IMR-90 (cell line): ENCODE results near the gene NRCAM. TPM values are rescaled to one million over a fixed set of nuclear protein-coding genes. Genes with fewer than 3 reads are reported as not detected.

Experiments
- ATAC-seq: fragments of 200-7000 bp; cut with Tn5 transposase; 2 replicates; pipeline ENCODE4 v1.9.1; 2020; ENCODE audit warnings: low read depth, mild to moderate bottlenecking, moderate library complexity
- BruUV-seq: library from RNA; stranded (reverse); fragments of 400-500 nt; replicated peaks from 2 replicates; lab custom pipeline; 2021; lab: Mats Ljungman, UMichigan
- CTCF ChIA-PET: fragments of 300-600 bp; formaldehyde crosslinking; extraction: SDS; loops from one replicate; lab custom pipeline; 2021; ENCODE audit warnings: antibody characterized with exemption; lab: Yijun Ruan, JAX
- POLR2A ChIA-PET: fragments of 300-600 bp; sonication (Branson Sonifier 250); formaldehyde crosslinking; loops from one replicate; lab custom pipeline; 2022; ENCODE audit warnings: antibody characterized with exemption; ENCODE audit not compliant: unreplicated experiment; lab: Charles Lee
- DNase-seq: peaks from one replicate; pipeline ENCODE4 v3.0.0; 2013
- H2AFZ ChIP-seq: replicated peaks from 2 replicates; pipeline ENCODE3; 2013; ENCODE audit warnings: low read length, mild to moderate bottlenecking; ENCODE audit not compliant: poor library complexity
- H2AK5ac ChIP-seq: 2 replicates; pipeline ENCODE4 v1.6.1; 2013; ENCODE audit warnings: low read depth, low read length, inconsistent platforms
- H2AK9ac ChIP-seq: replicated peaks from 2 replicates; pipeline ENCODE3; 2013; ENCODE audit warnings: mild to moderate bottlenecking, low read depth, low read length, moderate library complexity; ENCODE audit not compliant: poor library complexity
- H2BK120ac ChIP-seq: 2 replicates; pipeline ENCODE4 v1.6.1; 2013; ENCODE audit warnings: low read depth, low read length, inconsistent platforms
- H2BK15ac ChIP-seq: 3 replicates; pipeline ENCODE4 v1.6.1; 2013; ENCODE audit warnings: low read depth, low read length, inconsistent platforms
- H2BK20ac ChIP-seq: 2 replicates; pipeline ENCODE4 v1.6.1; 2013; ENCODE audit warnings: low read depth, mild to moderate bottlenecking, inconsistent platforms, low read length, moderate library complexity
- H2BK5ac ChIP-seq: 2 replicates; pipeline ENCODE4 v1.6.1; 2013; ENCODE audit warnings: mild to moderate bottlenecking, low read depth, low read length, inconsistent platforms; ENCODE audit not compliant: poor library complexity, severe bottlenecking
- H3K14ac ChIP-seq: replicated peaks from 2 replicates; pipeline ENCODE4 v1.6.1; 2013; ENCODE audit warnings: low read depth, low read length, inconsistent platforms
- H3K18ac ChIP-seq: 2 replicates; pipeline ENCODE4 v1.6.1; 2013; ENCODE audit warnings: low read depth, low read length, control low read depth
- H3K23ac ChIP-seq: 2 replicates; pipeline ENCODE4 v1.6.1; 2013; ENCODE audit warnings: low read depth, low read length, inconsistent platforms
- H3K27ac ChIP-seq: 2 replicates; pipeline ENCODE4 v1.5.1; 2013; ENCODE audit warnings: mild to moderate bottlenecking, control low read depth, low read length; ENCODE audit not compliant: insufficient read depth
- H3K27me3 ChIP-seq: 2 replicates; pipeline ENCODE4 v1.6.1; 2013; ENCODE audit warnings: low read length; ENCODE audit not compliant: control insufficient read depth, insufficient read depth
- H3K36me3 ChIP-seq: 2 replicates; pipeline ENCODE4 v1.6.1; 2013; ENCODE audit warnings: low read length, mixed read lengths; ENCODE audit not compliant: control insufficient read depth, insufficient read depth
- H3K4ac ChIP-seq: 2 replicates; pipeline ENCODE4 v1.6.1; 2013; ENCODE audit warnings: low read depth, low read length, inconsistent platforms
- H3K4me1 ChIP-seq: 2 replicates; pipeline ENCODE4 v1.6.1; 2013; ENCODE audit warnings: low read length, mixed read lengths; ENCODE audit not compliant: control insufficient read depth, insufficient read depth
- H3K4me2 ChIP-seq: 2 replicates; pipeline ENCODE4 v1.6.1; 2013; ENCODE audit warnings: low read depth, mild to moderate bottlenecking, control low read depth, low read length, moderate library complexity
- H3K4me3 ChIP-seq: 2 replicates; pipeline ENCODE4 v1.5.1; 2013; ENCODE audit warnings: low read depth, mild to moderate bottlenecking, control low read depth, low read length, moderate library complexity; ENCODE audit not compliant: insufficient read depth
- H3K56ac ChIP-seq: 2 replicates; pipeline ENCODE4 v1.6.1; 2013; ENCODE audit warnings: low read length, inconsistent platforms; ENCODE audit not compliant: insufficient read depth; ENCODE audit errors: extremely low read depth
- H3K79me1 ChIP-seq, 2 experiments: 2 replicates each; pipeline ENCODE4 v1.6.1; 2013; ENCODE audit warnings: low read length in 2 of 2, inconsistent platforms in 1 of 2, low read depth in 1 of 2
- H3K9ac ChIP-seq: 2 replicates; pipeline ENCODE4 v1.6.1; 2013; ENCODE audit warnings: low read depth, low read length, control low read depth
- H3K9me1 ChIP-seq: 2 replicates; pipeline ENCODE4 v1.6.1; 2013; ENCODE audit warnings: low read length, inconsistent platforms; ENCODE audit not compliant: insufficient read depth
- H3K9me3 ChIP-seq: 2 replicates; pipeline ENCODE4 v1.6.1; 2013; ENCODE audit warnings: low read length; ENCODE audit not compliant: control insufficient read depth, insufficient read depth
- H4K20me1 ChIP-seq: 2 replicates; pipeline ENCODE4 v1.6.1; 2013; ENCODE audit warnings: low read length, inconsistent platforms; ENCODE audit not compliant: insufficient read depth
- H4K5ac ChIP-seq: 2 replicates; pipeline ENCODE4 v1.6.1; 2013; ENCODE audit warnings: mild to moderate bottlenecking, low read depth, low read length, control low read depth
- H4K8ac ChIP-seq, 2 experiments: 2 replicates each; pipeline ENCODE4 v1.6.1; 2013; ENCODE audit warnings: low read depth in 2 of 2, low read length in 2 of 2, control low read depth in 1 of 2, inconsistent platforms in 1 of 2
- H4K91ac ChIP-seq: 2 replicates; pipeline ENCODE4 v1.6.1; 2013; ENCODE audit warnings: low read depth, low read length, inconsistent platforms; ENCODE audit not compliant: insufficient read depth
- CEBPB ChIP-seq: IDR thresholded peaks from 2 replicates; pipeline ENCODE4 v1.6.1; 2012; ENCODE audit warnings: low read depth, low read length, improper control_type of control experiment
- MAFK ChIP-seq: IDR thresholded peaks from 2 replicates; pipeline ENCODE4 v1.6.1; 2012; ENCODE audit warnings: low read depth, low read length, improper control_type of control experiment
- WGBS, 2 experiments: methylation state at CpG; one replicate each; pipeline versions ENCODE4 v1.1.5 to v1.1.7; 2013; ENCODE audit warnings: missing lambda C conversion rate in 2 of 2; ENCODE audit not compliant: insufficient read length in 1 of 2; ENCODE audit errors: extremely low coverage in 2 of 2; 5-methylcytosine and 5-hydroxymethylcytosine counted together
- dilution Hi-C: fragments of 300-500 bp; cut with HindIII; formaldehyde crosslinking; loops from one replicate; pipeline ENCODE4 v1.14.3; 2018; ENCODE audit warnings: low sequenced_read_pairs; ENCODE audit not compliant: unreplicated experiment
- in situ Hi-C: fragments of 300-500 bp; cut with MboI; formaldehyde crosslinking; loops from 3 replicates; pipeline ENCODE4 v1.14.3; 2019; ENCODE audit warnings: low sequenced_read_pairs, inconsistent platforms, mixed read lengths
- intact Hi-C: fragments of 100-400 bp; cut with micrococcal nuclease; formaldehyde crosslinking; loops from 2 replicates; pipeline ENCODE4 v1.10.0; 2022
- polyA plus RNA-seq, 3 experiments: library from polyadenylated mRNA; depleted of rRNA; stranded (reverse); fragments of >200 nt; gene quantifications; 2 replicates each; pipeline ENCODE4 v1.2.3, GENCODE V29; 2012; ENCODE audit warnings: low replicate concordance in 1 of 3
- total RNA-seq: library from RNA; depleted of rRNA; stranded (reverse); fragments of >200 nt; gene quantifications from 2 replicates; pipeline ENCODE4 v1.2.3, GENCODE V29; 2012
- TF ChIP-seq, protein P1 (sequence below): fragments of 150-350 bp; IDR thresholded peaks from 2 replicates; pipeline ENCODE4 v1.6.1; 2016; ENCODE audit warnings: low read depth, mild to moderate bottlenecking, low read length, moderate library complexity, borderline replicate concordance

The NRCAM gene
- total and polyA plus RNA-seq, 2 of the 4 experiments (the other 2 are of a cell fraction): 0.46 to 1.1 TPM

- Histone ChIP-seq H3K27ac (peak overlapping the region; percentile 50; the same call in 1 of the 2 replicates), H2BK15ac (no peak overlapping the region), H3K18ac (no peak overlapping the region; the same call in 1 of the 2 replicates), H4K8ac (no peak overlapping the region), H2BK5ac (no peak overlapping the region), H3K4ac (no peak overlapping the region), H2BK20ac (no peak overlapping the region), H2AK5ac (no peak overlapping the region), H4K91ac (no peak overlapping the region), H3K4me2 (no peak overlapping the region), H3K9me3 (no peaks in the 10 kb centered on the region), H4K20me1 (no peaks in the 10 kb centered on the region), H2BK120ac (no peak overlapping the region), H3K36me3 (no peaks in the 10 kb centered on the region), H3K27me3 (no peaks in the 10 kb centered on the region), H3K79me1 (no peaks in the 10 kb centered on the region), H3K4me1 (no peaks in the 10 kb centered on the region; the same call in 1 of the 2 replicates), H3K23ac (no peak overlapping the region), H3K9me1 (no peaks in the 10 kb centered on the region), H3K56ac (no peak overlapping the region), H2AK9ac (no peak overlapping the region), H3K14ac (no peak overlapping the region), H2AFZ (no peak overlapping the region), H3K9ac (no peak overlapping the region), H3K4me3 (no peak overlapping the region), H4K5ac (no peak overlapping the region)
- no CpG with 5 or more reads among the region's 3 CpGs for WGBS, 2 experiments
- ATAC-seq: no peak; the same call in 1 of the 2 replicates
- in situ Hi-C loops (no loop called here), intact Hi-C loops (no loop called here), dilution Hi-C loops (no loop called here)
- TF ChIP-seq, protein P1, sequence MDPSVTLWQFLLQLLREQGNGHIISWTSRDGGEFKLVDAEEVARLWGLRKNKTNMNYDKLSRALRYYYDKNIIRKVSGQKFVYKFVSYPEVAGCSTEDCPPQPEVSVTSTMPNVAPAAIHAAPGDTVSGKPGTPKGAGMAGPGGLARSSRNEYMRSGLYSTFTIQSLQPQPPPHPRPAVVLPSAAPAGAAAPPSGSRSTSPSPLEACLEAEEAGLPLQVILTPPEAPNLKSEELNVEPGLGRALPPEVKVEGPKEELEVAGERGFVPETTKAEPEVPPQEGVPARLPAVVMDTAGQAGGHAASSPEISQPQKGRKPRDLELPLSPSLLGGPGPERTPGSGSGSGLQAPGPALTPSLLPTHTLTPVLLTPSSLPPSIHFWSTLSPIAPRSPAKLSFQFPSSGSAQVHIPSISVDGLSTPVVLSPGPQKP: no peak
- TF ChIP-seq MAFK (no peak), CEBPB (peak; percentile 70)
- BruUV-seq: no TSS peak
- ChIA-PET POLR2A (no interaction called here), CTCF (no interaction called here)
- DNase-seq: no peak
Observed at GRCh38 chr7:108120933-108121332, 335.3 kb downstream of the NRCAM start.
